ENCODE data around the gene ETS1. TPM values are rescaled to one million over a fixed set of nuclear protein-coding genes. Genes with fewer than 3 reads are reported as not detected.

Gene ETS1
- total RNA-seq, 4 donors from 2014 or later = 16.8 to 24.9 (median 21.8) TPM

GRCh38 chr11:128499613-128500253, 87.6 kb downstream of the ETS1 start:
- no peaks in the 10 kb centered on the region for H3K27me3 ChIP-seq
- ATAC-seq = no peak
- intact Hi-C loops (cut with DNase I; ENCODE audit: low total_unique reads) (no loop called here), in situ Hi-C loops (cut with MboI; ENCODE audit: low sequenced_read_pairs in 4 of 4) (loop anchor here in 1 of 4 donors (25.0 kb wide), 1 partner anchor 138 kb away; no protein-coding TSS in a partner anchor)
- no peaks in the 10 kb centered on the region for H3K36me3 ChIP-seq
- DNase-seq = no peak
- peak overlapping the region; percentile 80 to 88 (median 84) for H3K27ac ChIP-seq
- H3K4me3 ChIP-seq = no peak overlapping the region
- H3K9me3 ChIP-seq = no peaks in the 10 kb centered on the region
- H3K4me1 ChIP-seq = peaks cover 97 to 98% of the 10 kb centered on the region in 2 donors
- TF ChIP-seq, protein P1, sequence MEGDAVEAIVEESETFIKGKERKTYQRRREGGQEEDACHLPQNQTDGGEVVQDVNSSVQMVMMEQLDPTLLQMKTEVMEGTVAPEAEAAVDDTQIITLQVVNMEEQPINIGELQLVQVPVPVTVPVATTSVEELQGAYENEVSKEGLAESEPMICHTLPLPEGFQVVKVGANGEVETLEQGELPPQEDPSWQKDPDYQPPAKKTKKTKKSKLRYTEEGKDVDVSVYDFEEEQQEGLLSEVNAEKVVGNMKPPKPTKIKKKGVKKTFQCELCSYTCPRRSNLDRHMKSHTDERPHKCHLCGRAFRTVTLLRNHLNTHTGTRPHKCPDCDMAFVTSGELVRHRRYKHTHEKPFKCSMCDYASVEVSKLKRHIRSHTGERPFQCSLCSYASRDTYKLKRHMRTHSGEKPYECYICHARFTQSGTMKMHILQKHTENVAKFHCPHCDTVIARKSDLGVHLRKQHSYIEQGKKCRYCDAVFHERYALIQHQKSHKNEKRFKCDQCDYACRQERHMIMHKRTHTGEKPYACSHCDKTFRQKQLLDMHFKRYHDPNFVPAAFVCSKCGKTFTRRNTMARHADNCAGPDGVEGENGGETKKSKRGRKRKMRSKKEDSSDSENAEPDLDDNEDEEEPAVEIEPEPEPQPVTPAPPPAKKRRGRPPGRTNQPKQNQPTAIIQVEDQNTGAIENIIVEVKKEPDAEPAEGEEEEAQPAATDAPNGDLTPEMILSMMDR (IDR thresholded peaks at IDR 0.05 in 4 of 5, conservative IDR thresholded peaks at IDR 0.05 in 1 of 5) = no peak
- no peak for TF ChIP-seq POLR2A (IDR thresholded peaks at IDR 0.05)

GRCh38 chr11:128498721-128499245, 88.6 kb downstream of the ETS1 start:
- Histone ChIP-seq H3K36me3 (no peaks in the 10 kb centered on the region), H3K4me1 (peaks cover 93 to 94% of the 10 kb centered on the region in 2 donors), H3K4me3 (no peak overlapping the region), H3K27me3 (no peaks in the 10 kb centered on the region), H3K9me3 (no peaks in the 10 kb centered on the region), H3K27ac (peak overlapping the region; percentile 78 to 88 (median 82))
- in situ Hi-C loops (cut with MboI; ENCODE audit: low sequenced_read_pairs in 4 of 4) (loop anchor here in 1 of 4 donors (25.0 kb wide), 1 partner anchor 139 kb away; no protein-coding TSS in a partner anchor), intact Hi-C loops (cut with DNase I; ENCODE audit: low total_unique reads) (no loop called here)
- DNase-seq (no peak), ATAC-seq (no peak)
- no peak for TF ChIP-seq POLR2A (IDR thresholded peaks at IDR 0.05)
- TF ChIP-seq, protein P1 (IDR thresholded peaks at IDR 0.05 in 4 of 5, conservative IDR thresholded peaks at IDR 0.05 in 1 of 5) = no peak

- Histone ChIP-seq H3K27ac (peak overlapping the region; percentile 78 to 88 (median 82)), H3K27me3 (no peaks in the 10 kb centered on the region), H3K4me3 (peak overlapping the region; percentile 19 to 46 (median 33)), H3K9me3 (no peaks in the 10 kb centered on the region), H3K36me3 (no peaks in the 10 kb centered on the region), H3K4me1 (peaks cover 90 to 95% of the 10 kb centered on the region in 2 donors)
- in situ Hi-C loops (cut with MboI; ENCODE audit: low sequenced_read_pairs in 4 of 4) (loop anchor here in 1 of 4 donors (25.0 kb wide), 1 partner anchor 140 kb away; no protein-coding TSS in a partner anchor), intact Hi-C loops (cut with DNase I; ENCODE audit: low total_unique reads) (no loop called here)
- no peak for ATAC-seq
- TF ChIP-seq POLR2A (IDR thresholded peaks at IDR 0.05) = no peak
- TF ChIP-seq, protein P1 (IDR thresholded peaks at IDR 0.05 in 4 of 5, conservative IDR thresholded peaks at IDR 0.05 in 1 of 5) = no peak
- DNase-seq = no peak
These were observed 89.6 kb downstream of the ETS1 start for GRCh38 chr11:128497776-128498095.

GRCh38 chr11:128497061-128497775, 90.1 kb downstream of the ETS1 start:
- H3K9me3 ChIP-seq = no peaks in the 10 kb centered on the region
- ATAC-seq = peak; percentile 51 to 70

More at GRCh38 chr11:128497061-128497775, 90.1 kb downstream of the ETS1 start:
- Histone ChIP-seq H3K27me3 (no peaks in the 10 kb centered on the region), H3K4me3 (peak overlapping the region; percentile 19 to 46 (median 33)), H3K4me1 (peaks cover 88 to 95% of the 10 kb centered on the region in 2 donors), H3K36me3 (no peaks in the 10 kb centered on the region), H3K27ac (peak overlapping the region; percentile 78 to 88 (median 82))
- in situ Hi-C loops (cut with MboI; ENCODE audit: low sequenced_read_pairs in 4 of 4) = loop anchor here in 1 of 4 donors (25.0 kb wide), 1 partner anchor 140 kb away; no protein-coding TSS in a partner anchor
- no peak for TF ChIP-seq POLR2A (IDR thresholded peaks at IDR 0.05)
- TF ChIP-seq, protein P1 (IDR thresholded peaks at IDR 0.05 in 4 of 5, conservative IDR thresholded peaks at IDR 0.05 in 1 of 5) = no peak
- intact Hi-C loops (cut with DNase I; ENCODE audit: low total_unique reads) = no loop called here
- peak; percentile 44 to 65 for DNase-seq

All from gastrocnemius medialis (tissue), 4 donors.